ENCODE results near the gene RBM23.
"Not testable (repeated sequence)": the region's sequence is repeated elsewhere in the genome, so short reads cannot be mapped to it uniquely, and the experiment has no call there.

Gene RBM23

DNA sequence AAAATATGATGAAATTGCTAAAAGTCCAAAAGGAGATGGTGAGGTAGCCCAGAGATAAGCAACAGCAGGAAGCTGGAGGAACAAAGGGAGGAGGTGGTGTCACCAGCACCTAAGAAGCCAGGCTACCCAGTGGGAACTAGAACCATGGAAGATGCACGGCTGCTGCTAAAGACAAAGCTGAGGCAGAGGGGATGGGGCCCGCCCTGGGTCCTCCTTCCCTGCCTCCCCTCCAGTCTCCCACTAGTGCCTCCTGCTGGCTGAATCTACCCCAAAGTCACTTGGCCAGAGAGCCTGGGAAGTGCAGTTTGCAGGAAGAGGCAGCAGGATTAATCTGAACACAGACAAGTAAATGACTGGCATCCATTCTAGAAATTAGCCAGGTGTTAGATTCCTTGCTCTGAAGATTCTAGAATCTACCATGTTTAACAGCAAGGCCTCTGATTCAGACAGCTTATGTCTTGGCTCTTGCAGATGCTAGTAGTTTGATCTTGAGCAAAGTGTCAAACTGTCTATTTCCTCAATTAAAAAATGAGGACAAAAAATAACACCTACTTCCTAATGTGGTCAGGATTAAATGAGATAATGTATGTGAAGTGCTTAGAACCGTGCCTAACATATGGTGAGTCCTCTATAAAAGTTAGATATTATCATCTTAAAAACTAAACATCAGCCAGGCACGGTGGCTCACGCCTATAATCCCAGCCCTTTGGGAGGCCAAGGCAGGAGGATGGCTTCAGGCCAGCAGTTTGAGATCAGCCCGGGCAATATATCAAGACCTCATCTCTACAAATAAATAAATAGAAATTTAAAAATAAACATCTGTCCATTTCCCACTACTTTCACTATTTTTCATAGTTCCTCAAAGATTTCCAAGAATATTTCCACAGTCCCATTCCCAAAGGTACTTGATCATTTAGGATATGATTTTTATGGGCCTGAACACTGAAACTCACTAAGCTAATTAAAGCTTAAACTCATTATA, 53.2 kb downstream of the RBM23 start:
- no peaks in the 10 kb centered on the region for H3K36me3 ChIP-seq
- H3K9me3 ChIP-seq: no peaks in the 10 kb centered on the region

GRCh38 chr14:22864979-22865378, 54.0 kb downstream of the RBM23 start:
- Histone ChIP-seq H3K4me3 (no peak overlapping the region), H3K27me3 (no peaks in the 10 kb centered on the region), H3K36me3 (no peaks in the 10 kb centered on the region), H3K9me3 (no peaks in the 10 kb centered on the region), H3K4me1 (peaks cover 0 to 17% (median 9%) of the 10 kb centered on the region in 4 donors), H3K27ac (no peak overlapping the region)
- no peak for DNase-seq
- TF ChIP-seq, protein P1, sequence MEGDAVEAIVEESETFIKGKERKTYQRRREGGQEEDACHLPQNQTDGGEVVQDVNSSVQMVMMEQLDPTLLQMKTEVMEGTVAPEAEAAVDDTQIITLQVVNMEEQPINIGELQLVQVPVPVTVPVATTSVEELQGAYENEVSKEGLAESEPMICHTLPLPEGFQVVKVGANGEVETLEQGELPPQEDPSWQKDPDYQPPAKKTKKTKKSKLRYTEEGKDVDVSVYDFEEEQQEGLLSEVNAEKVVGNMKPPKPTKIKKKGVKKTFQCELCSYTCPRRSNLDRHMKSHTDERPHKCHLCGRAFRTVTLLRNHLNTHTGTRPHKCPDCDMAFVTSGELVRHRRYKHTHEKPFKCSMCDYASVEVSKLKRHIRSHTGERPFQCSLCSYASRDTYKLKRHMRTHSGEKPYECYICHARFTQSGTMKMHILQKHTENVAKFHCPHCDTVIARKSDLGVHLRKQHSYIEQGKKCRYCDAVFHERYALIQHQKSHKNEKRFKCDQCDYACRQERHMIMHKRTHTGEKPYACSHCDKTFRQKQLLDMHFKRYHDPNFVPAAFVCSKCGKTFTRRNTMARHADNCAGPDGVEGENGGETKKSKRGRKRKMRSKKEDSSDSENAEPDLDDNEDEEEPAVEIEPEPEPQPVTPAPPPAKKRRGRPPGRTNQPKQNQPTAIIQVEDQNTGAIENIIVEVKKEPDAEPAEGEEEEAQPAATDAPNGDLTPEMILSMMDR (IDR thresholded peaks at IDR 0.05): no peak
- intact Hi-C loops (cut with DNase I; ENCODE audit: low total_unique reads): loop anchor here (5.0 kb wide), 1 partner anchor 38 kb away; the partner anchor contains the start of gene MRPL52

More for the DNA sequence above, 53.2 kb downstream of the RBM23 start:
- H3K4me3 ChIP-seq: no peak overlapping the region
- DNase-seq: peak in 1 of 2 donors; percentile 10
- no peaks in the 10 kb centered on the region for H3K27me3 ChIP-seq
- intact Hi-C loops (cut with DNase I; ENCODE audit: low total_unique reads): loop anchor here (5.0 kb wide), 1 partner anchor 38 kb away; the partner anchor contains the start of gene MRPL52
- no peak overlapping the region for H3K27ac ChIP-seq
- TF ChIP-seq, protein P1 (IDR thresholded peaks at IDR 0.05): no peak
- H3K4me1 ChIP-seq: peaks cover 0 to 17% (median 14%) of the 10 kb centered on the region in 4 donors

GRCh38 chr14:22861651-22862050, 57.3 kb downstream of the RBM23 start:
- Histone ChIP-seq H3K36me3 (no peaks in the 10 kb centered on the region), H3K4me1 (peaks cover 0 to 29% (median 6%) of the 10 kb centered on the region in 4 donors), H3K27me3 (no peaks in the 10 kb centered on the region), H3K27ac (no peak overlapping the region), H3K4me3 (no peak overlapping the region), H3K9me3 (no peaks in the 10 kb centered on the region)
- intact Hi-C loops (cut with DNase I; ENCODE audit: low total_unique reads): no loop called here
- DNase-seq: no peak
- TF ChIP-seq, protein P1 (IDR thresholded peaks at IDR 0.05): no peak

GRCh38 chr14:22860377-22860776, 58.6 kb downstream of the RBM23 start:
- H3K9me3 ChIP-seq; intact Hi-C loops (cut with DNase I; ENCODE audit: low total_unique reads); H3K27me3 ChIP-seq; H3K36me3 ChIP-seq; H3K4me3 ChIP-seq: not testable (repeated sequence)
- Histone ChIP-seq H3K4me1 (peaks cover 0 to 29% (median 6%) of the 10 kb centered on the region in 4 donors), H3K27ac (peak overlapping the region in 1 of 2 donors; percentile 64)
- DNase-seq: peak in 1 of 2 donors; percentile 60

GRCh38 chr14:22856428-22856827, 62.5 kb downstream of the RBM23 start:
- Histone ChIP-seq H3K36me3 (no peaks in the 10 kb centered on the region), H3K27me3 (no peaks in the 10 kb centered on the region), H3K27ac (no peak overlapping the region), H3K9me3 (no peaks in the 10 kb centered on the region), H3K4me3 (no peak overlapping the region), H3K4me1 (peaks cover 0 to 51% (median 24%) of the 10 kb centered on the region in 4 donors)
- intact Hi-C loops (cut with DNase I; ENCODE audit: low total_unique reads): loop anchor here (10.0 kb wide), 1 partner anchor 302 kb away; no protein-coding TSS in a partner anchor
- DNase-seq: peak in 1 of 2 donors; percentile 21
- TF ChIP-seq, protein P1 (IDR thresholded peaks at IDR 0.05): no peak
